Measurements from ENCODE around the gene LOX.

DNA sequence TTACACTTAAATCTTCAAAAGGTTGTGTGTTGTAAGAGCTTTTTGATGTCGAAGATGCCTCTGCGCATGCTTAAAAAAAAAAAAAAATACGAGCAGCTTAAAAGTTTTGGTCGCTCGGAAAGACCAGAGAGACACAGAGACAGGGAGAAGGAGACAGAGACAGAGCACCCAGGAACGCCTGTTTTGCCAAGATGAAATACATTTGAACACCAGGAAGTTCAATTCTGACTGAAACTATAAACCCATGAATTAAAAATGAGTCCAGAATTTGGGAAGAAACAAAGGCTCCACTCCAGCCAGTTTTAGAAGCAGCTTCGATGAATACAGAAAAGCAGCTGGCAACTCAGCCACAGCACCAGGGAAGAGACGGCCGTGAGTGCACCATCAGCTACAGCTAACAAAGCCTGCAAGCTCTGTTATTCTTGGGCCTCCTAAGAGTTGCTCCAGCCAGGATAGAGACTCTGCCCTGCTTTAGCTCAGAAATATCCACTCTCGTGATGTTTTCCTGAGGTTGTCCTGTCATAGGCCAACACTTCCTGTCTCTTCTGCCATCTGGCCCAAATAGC is 48.8 kb upstream of the LOX start:
- TF ChIP-seq POLR2A (IDR thresholded peaks at IDR 0.05; ENCODE audit: low read length), result no peak
- no peak for TF ChIP-seq GATA1 (IDR thresholded peaks at IDR 0.05; ENCODE audit: low read depth, low read length)
